Measurements from ENCODE around the gene SOST.

SOST gene

GRCh38 chr17:43722870-43723665 lies 35.5 kb downstream of the SOST start:
- no peak for TF ChIP-seq PPARA (CRISPR knock-in tag; IDR thresholded peaks at IDR 0.05; ENCODE audit: borderline replicate concordance)
- no peak for TF ChIP-seq TSHZ2 (CRISPR knock-in tag; IDR thresholded peaks at IDR 0.05)
- TF ChIP-seq ISL1 (CRISPR knock-in tag; IDR thresholded peaks at IDR 0.05), result no peak
- ATAC-seq, result no peak

GRCh38 chr17:43722269-43722619 lies 36.3 kb downstream of the SOST start:
- no peak for ATAC-seq
- TF ChIP-seq ZC3H10 (CRISPR knock-in tag; IDR thresholded peaks at IDR 0.05) (no peak), ISL1 (CRISPR knock-in tag; IDR thresholded peaks at IDR 0.05) (no peak), RARB (CRISPR knock-in tag; IDR thresholded peaks at IDR 0.05) (no peak), ZNF70 (CRISPR knock-in tag; IDR thresholded peaks at IDR 0.05) (no peak), POU6F1 (CRISPR knock-in tag; IDR thresholded peaks at IDR 0.05; ENCODE audit: borderline replicate concordance, low read depth) (no peak), TOX (CRISPR knock-in tag; IDR thresholded peaks at IDR 0.05; ENCODE audit: borderline replicate concordance) (no peak), CSDC2 (CRISPR knock-in tag; IDR thresholded peaks at IDR 0.05) (no peak), BACH2 (CRISPR knock-in tag; IDR thresholded peaks at IDR 0.05; ENCODE audit: borderline replicate concordance) (no peak), OSR1 (CRISPR knock-in tag; IDR thresholded peaks at IDR 0.05) (no peak), ZFP3 (CRISPR knock-in tag; IDR thresholded peaks at IDR 0.05) (no peak), TCF4 (CRISPR knock-in tag; IDR thresholded peaks at IDR 0.05; ENCODE audit: borderline replicate concordance) (no peak), ZFP30 (CRISPR knock-in tag; IDR thresholded peaks at IDR 0.05) (no peak), SNAI2 (CRISPR knock-in tag; IDR thresholded peaks at IDR 0.05) (no peak), CSRNP3 (CRISPR knock-in tag; IDR thresholded peaks at IDR 0.05) (no peak), ZNF8 (CRISPR knock-in tag; IDR thresholded peaks at IDR 0.05) (no peak), TSHZ2 (CRISPR knock-in tag; IDR thresholded peaks at IDR 0.05) (no peak), GLIS3 (CRISPR knock-in tag; IDR thresholded peaks at IDR 0.05) (no peak), PATZ1 (CRISPR knock-in tag; IDR thresholded peaks at IDR 0.05; ENCODE audit: borderline replicate concordance) (no peak), ESRRG (CRISPR knock-in tag; IDR thresholded peaks at IDR 0.05) (no peak), ARNTL (CRISPR knock-in tag; IDR thresholded peaks at IDR 0.05; ENCODE audit: borderline replicate concordance, low read depth) (no peak)
